ENCODE results near the gene CLIP2.
"Not testable (repeated sequence)": the region's sequence is repeated elsewhere in the genome, so short reads cannot be mapped to it uniquely, and the experiment has no call there.

CLIP2 gene

GRCh38 chr7:74351836-74352235, 62.6 kb downstream of the CLIP2 start:
- no peaks in the 10 kb centered on the region for H3K36me3 ChIP-seq

GRCh38 chr7:74352551-74353138, 63.4 kb downstream of the CLIP2 start:
- H3K9me3 ChIP-seq; H3K36me3 ChIP-seq; DNase-seq; H3K27me3 ChIP-seq; H3K4me3 ChIP-seq (ENCODE audit: low read depth, low read length); H3K4me1 ChIP-seq: not testable (repeated sequence)

More at GRCh38 chr7:74351836-74352235, 62.6 kb downstream of the CLIP2 start:
- Histone ChIP-seq H3K4me3 (ENCODE audit: low read depth, low read length) (no peak overlapping the region), H3K9me3 (no peaks in the 10 kb centered on the region), H3K27me3 (no peaks in the 10 kb centered on the region), H3K4me1 (no peaks in the 10 kb centered on the region)
- no peak for TF ChIP-seq CTCF (IDR thresholded peaks at IDR 0.05; ENCODE audit: low read depth, low read length)
- DNase-seq, result no peak

- no peak for DNase-seq
- Histone ChIP-seq H3K4me1 (no peaks in the 10 kb centered on the region), H3K27me3 (no peaks in the 10 kb centered on the region), H3K36me3 (no peaks in the 10 kb centered on the region), H3K9me3 (no peaks in the 10 kb centered on the region), H3K4me3 (ENCODE audit: low read depth, low read length) (no peak overlapping the region)
- TF ChIP-seq CTCF (IDR thresholded peaks at IDR 0.05; ENCODE audit: low read depth, low read length), result no peak
Observed at GRCh38 chr7:74354009-74354408, 64.8 kb downstream of the CLIP2 start.

GRCh38 chr7:74355091-74355490, 65.9 kb downstream of the CLIP2 start:
- Histone ChIP-seq H3K27me3 (no peaks in the 10 kb centered on the region), H3K9me3 (no peaks in the 10 kb centered on the region), H3K4me3 (ENCODE audit: low read depth, low read length) (no peak overlapping the region), H3K36me3 (no peaks in the 10 kb centered on the region), H3K4me1 (no peaks in the 10 kb centered on the region)
- no peak for TF ChIP-seq CTCF (IDR thresholded peaks at IDR 0.05; ENCODE audit: low read depth, low read length)
- no peak for DNase-seq

GRCh38 chr7:74356589-74357315, 67.5 kb downstream of the CLIP2 start:
- no peak for DNase-seq
- no peaks in the 10 kb centered on the region for H3K4me1 ChIP-seq

GRCh38 chr7:74360008-74360407, 70.8 kb downstream of the CLIP2 start:
- Histone ChIP-seq H3K27me3 (no peaks in the 10 kb centered on the region), H3K36me3 (no peaks in the 10 kb centered on the region), H3K4me1 (no peaks in the 10 kb centered on the region), H3K9me3 (no peaks in the 10 kb centered on the region), H3K4me3 (ENCODE audit: low read depth, low read length) (no peak overlapping the region)
- DNase-seq, result no peak
- TF ChIP-seq CTCF (IDR thresholded peaks at IDR 0.05; ENCODE audit: low read depth, low read length), result no peak

More at GRCh38 chr7:74356589-74357315, 67.5 kb downstream of the CLIP2 start:
- no peak for TF ChIP-seq CTCF (IDR thresholded peaks at IDR 0.05; ENCODE audit: low read depth, low read length)
- Histone ChIP-seq H3K27me3 (no peaks in the 10 kb centered on the region), H3K4me3 (ENCODE audit: low read depth, low read length) (no peak overlapping the region), H3K36me3 (no peaks in the 10 kb centered on the region), H3K9me3 (no peaks in the 10 kb centered on the region)
